CD14-positive monocyte (primary cell): ENCODE data around the gene HECW1. TPM values are rescaled to one million over a fixed set of nuclear protein-coding genes. Genes with fewer than 3 reads are reported as not detected.
A peak's percentile ranks its signal among the peaks of the same experiment; 100 is the strongest.

Experiments used
- DNase-seq, 3 donors: peaks; one replicate each; pipeline ENCODE4 v3.0.0-alpha.2; 2011 to 2022
- H2AFZ ChIP-seq: 2 replicates; pipeline ENCODE4 v1.6.0; 2012; ENCODE audit warnings: mild to moderate bottlenecking, low read depth, low read length, inconsistent platforms; ENCODE audit not compliant: insufficient read depth, poor library complexity, severe bottlenecking
- H3K27ac ChIP-seq, 2 donors: 1 replicate in 1 of 2; 2 replicates in 1 of 2; pipeline ENCODE4 v1.5.1; 2012 to 2013; ENCODE audit warnings: low read length in 2 of 2, control low read depth in 1 of 2, inconsistent platforms in 1 of 2, low read depth in 1 of 2, mild to moderate bottlenecking in 1 of 2
- H3K27me3 ChIP-seq, 2 donors: one replicate each; pipeline versions ENCODE4 v1.6.0 to v1.6.1; 2011 to 2013; ENCODE audit warnings: low read length in 2 of 2; ENCODE audit not compliant: control insufficient read depth in 2 of 2, insufficient read depth in 2 of 2
- H3K36me3 ChIP-seq, 2 donors: replicated peaks in 1 of 2; 1 replicate in 1 of 2; 2 replicates in 1 of 2; pipeline versions ENCODE4 v1.5.1 to v1.6.1; 2012 to 2013; ENCODE audit warnings: low read length in 2 of 2, control low read depth in 1 of 2, inconsistent platforms in 1 of 2, mild to moderate bottlenecking in 1 of 2; ENCODE audit not compliant: insufficient read depth in 2 of 2, control insufficient read depth in 1 of 2
- H3K4me1 ChIP-seq, 2 donors: 1 replicate in 1 of 2; 2 replicates in 1 of 2; pipeline versions ENCODE4 v1.5.1 to v1.6.1; 2012 to 2013; ENCODE audit warnings: low read length in 2 of 2, control low read depth in 1 of 2, inconsistent platforms in 1 of 2, mild to moderate bottlenecking in 1 of 2, moderate library complexity in 1 of 2; ENCODE audit not compliant: insufficient read depth in 2 of 2, control insufficient read depth in 1 of 2
- H3K4me2 ChIP-seq: replicated peaks from 2 replicates; pipeline ENCODE3; 2012; ENCODE audit warnings: low read length, moderate library complexity, mild to moderate bottlenecking; ENCODE audit not compliant: poor library complexity, severe bottlenecking; ENCODE audit errors: extremely low read depth
- H3K4me3 ChIP-seq, 3 experiments: fragments of 200-600 bp in 1 of 3; sonication (generic) in 1 of 3; replicated peaks in 1 of 3; 1 replicate in 2 of 3; 2 replicates in 1 of 3; pipeline ENCODE4 v1.5.1; 2011 to 2013; ENCODE audit warnings: low read length in 3 of 3, mild to moderate bottlenecking in 3 of 3, control low read depth in 2 of 3, low read depth in 2 of 3, inconsistent platforms in 1 of 3, moderate library complexity in 1 of 3
- H3K79me2 ChIP-seq: 2 replicates; pipeline ENCODE4 v1.6.0; 2012; ENCODE audit warnings: mild to moderate bottlenecking, control low read depth, inconsistent platforms, low read length, moderate library complexity; ENCODE audit not compliant: insufficient read depth
- H3K9ac ChIP-seq: 2 replicates; pipeline ENCODE4 v1.6.0; 2017; ENCODE audit warnings: low read length, mild to moderate bottlenecking; ENCODE audit not compliant: insufficient read depth, poor library complexity, severe bottlenecking
- H3K9me3 ChIP-seq, 2 donors: replicated peaks in 1 of 2; 1 replicate in 1 of 2; 2 replicates in 1 of 2; pipeline versions ENCODE4 v1.5.1 to v1.6.1; 2012 to 2013; ENCODE audit warnings: low read length in 2 of 2, control low read depth in 1 of 2; ENCODE audit not compliant: control insufficient read depth in 1 of 2, insufficient read depth in 1 of 2
- H4K20me1 ChIP-seq: 2 replicates; pipeline ENCODE4 v1.6.0; 2012; ENCODE audit warnings: mild to moderate bottlenecking, low read length, control low read depth, moderate library complexity; ENCODE audit not compliant: insufficient read depth
- H3K27ac Mint-ChIP-seq, 7 donors: one replicate each; pipeline ENCODE4 v1.8.0; 2020; ENCODE audit warnings: mild to moderate bottlenecking in 7 of 7, mixed read lengths in 7 of 7, moderate library complexity in 6 of 7, inconsistent platforms in 2 of 7
- H3K27me3 Mint-ChIP-seq, 3 donors: one replicate each; pipeline ENCODE4 v1.8.0; 2021 to 2022; ENCODE audit warnings: low read depth in 3 of 3, mild to moderate bottlenecking in 3 of 3, mixed read lengths in 3 of 3, moderate library complexity in 3 of 3, inconsistent platforms in 1 of 3
- H3K36me3 Mint-ChIP-seq, 2 donors: one replicate each; pipeline ENCODE4 v1.8.0; 2020; ENCODE audit warnings: mixed read lengths in 2 of 2, inconsistent platforms in 1 of 2, mild to moderate bottlenecking in 1 of 2
- H3K4me1 Mint-ChIP-seq: one replicate; pipeline ENCODE4 v1.8.0; 2020; ENCODE audit warnings: mild to moderate bottlenecking, mixed read lengths
- H3K4me3 Mint-ChIP-seq, 2 donors: one replicate each; pipeline ENCODE4 v1.8.0; 2020; ENCODE audit warnings: mild to moderate bottlenecking in 2 of 2, mixed read lengths in 2 of 2, moderate library complexity in 1 of 2
- H3K9me3 Mint-ChIP-seq, 7 donors: one replicate each; pipeline ENCODE4 v1.8.0; 2020 to 2022; ENCODE audit warnings: mixed read lengths in 7 of 7, mild to moderate bottlenecking in 6 of 7, moderate library complexity in 6 of 7, inconsistent platforms in 2 of 7
- CTCF ChIP-seq: fragments of 200-600 bp; IDR thresholded peaks from one replicate; pipeline ENCODE4 v1.8.0; 2022; ENCODE audit warnings: antibody characterized with exemption, mild to moderate bottlenecking
- WGBS: methylation state at CpG from one replicate; pipeline ENCODE4 v1.1.5; 2013; ENCODE audit warnings: missing lambda C conversion rate; ENCODE audit not compliant: insufficient coverage; 5-methylcytosine and 5-hydroxymethylcytosine counted together
- intact Hi-C, 2 donors: fragments of 100-400 bp; cut with micrococcal nuclease; formaldehyde crosslinking; loops; one replicate each; pipeline versions ENCODE4 v1.15.0 to v1.15.1; 2023
- polyA plus RNA-seq, 3 donors: library from polyadenylated mRNA; depleted of rRNA in 1 of 3; unstranded in 2 of 3; stranded (reverse) in 1 of 3; fragments of 300-500 nt in 2 of 3; fragments of >200 nt in 1 of 3; fragmentation: Illumina TruSeq in 2 of 3; gene quantifications; 1 replicate in 2 of 3; 2 replicates in 1 of 3; pipeline ENCODE4 v1.2.3, GENCODE V29; 2012 to 2021

Gene HECW1
- polyA plus RNA-seq, 3 donors = not detected

- H3K36me3 ChIP-seq = no peaks in the 10 kb centered on the region
- H3K9me3 ChIP-seq = no peaks in the 10 kb centered on the region
- H3K36me3 Mint-ChIP-seq = no peaks in the 10 kb centered on the region
- 98% methylated on average over 10 of the region's 13 CpGs for WGBS
- H3K4me3 Mint-ChIP-seq = no peak overlapping the region
- no peak overlapping the region for H3K9ac ChIP-seq
- no peaks in the 10 kb centered on the region for H3K4me1 ChIP-seq
- TF ChIP-seq CTCF = no peak
- intact Hi-C loops = no loop called here
- H3K4me3 ChIP-seq = no peak overlapping the region
- peaks cover 0 to 2% (median 0%) of the 10 kb centered on the region in 7 donors for H3K9me3 Mint-ChIP-seq
- no peak overlapping the region for H3K27ac ChIP-seq
- H3K4me1 Mint-ChIP-seq = peaks cover 21% of the 10 kb centered on the region
- H3K27me3 Mint-ChIP-seq = peaks cover 0 to 9% (median 9%) of the 10 kb centered on the region in 3 donors
- H3K27ac Mint-ChIP-seq = no peak overlapping the region
- no peaks in the 10 kb centered on the region for H4K20me1 ChIP-seq
- H3K4me2 ChIP-seq = no peak overlapping the region
- peak overlapping the region; percentile 6 for H2AFZ ChIP-seq
- DNase-seq = no peak
- H3K79me2 ChIP-seq = no peaks in the 10 kb centered on the region
- H3K27me3 ChIP-seq = no peaks in the 10 kb centered on the region
Observed at GRCh38 chr7:43511769-43512515, 399.5 kb downstream of the HECW1 start.

GRCh38 chr7:43513251-43513650, 400.8 kb downstream of the HECW1 start:
- H3K27me3 Mint-ChIP-seq = peaks cover 0 to 9% (median 9%) of the 10 kb centered on the region in 3 donors
- Histone ChIP-seq H3K4me3 (no peak overlapping the region), H3K4me2 (no peak overlapping the region), H4K20me1 (no peaks in the 10 kb centered on the region), H3K9ac (no peak overlapping the region), H3K9me3 (no peaks in the 10 kb centered on the region), H3K79me2 (no peaks in the 10 kb centered on the region), H3K27me3 (no peaks in the 10 kb centered on the region), H2AFZ (no peak overlapping the region), H3K27ac (no peak overlapping the region), H3K4me1 (no peaks in the 10 kb centered on the region), H3K36me3 (no peaks in the 10 kb centered on the region)
- no peak overlapping the region for H3K27ac Mint-ChIP-seq
- intact Hi-C loops = no loop called here
- no peak for DNase-seq
- no peaks in the 10 kb centered on the region for H3K9me3 Mint-ChIP-seq
- no CpG with 5 or more reads among the region's 8 CpGs for WGBS
- H3K36me3 Mint-ChIP-seq = no peaks in the 10 kb centered on the region
- H3K4me3 Mint-ChIP-seq = no peak overlapping the region
- no peak for TF ChIP-seq CTCF
- H3K4me1 Mint-ChIP-seq = peaks cover 21% of the 10 kb centered on the region
